ENCODE data around the gene SLC25A30.

GRCh38 chr13:45384474-45385174 lies 33.5 kb downstream of the SLC25A30 start:
- TF ChIP-seq CTCF (IDR thresholded peaks at IDR 0.05; ENCODE audit: insufficient read depth, low read length) (no peak), GABPA (IDR thresholded peaks at IDR 0.05; ENCODE audit: low read depth) (no peak), POLR2AphosphoS5 (IDR thresholded peaks at IDR 0.05; ENCODE audit: low read depth) (no peak), REST (IDR thresholded peaks at IDR 0.05; ENCODE audit: insufficient replicate concordance, low read depth) (no peak)

All from HL-60 (cell line).